A549 treated with Hydrocortisone at 1 μM for 4 hours (cell line): Measurements from ENCODE around the gene TREML1. TPM values are rescaled to one million over a fixed set of nuclear protein-coding genes. Genes with fewer than 3 reads are reported as not detected.

Experiments used
- total RNA-seq: library from RNA; stranded (reverse); fragments of 200-300 nt; extraction: Qiagen RNA extraction; gene quantifications from 5 replicates; pipeline ENCODE4 v1.2.3, GENCODE V29; 2022

TREML1 gene, protein sequence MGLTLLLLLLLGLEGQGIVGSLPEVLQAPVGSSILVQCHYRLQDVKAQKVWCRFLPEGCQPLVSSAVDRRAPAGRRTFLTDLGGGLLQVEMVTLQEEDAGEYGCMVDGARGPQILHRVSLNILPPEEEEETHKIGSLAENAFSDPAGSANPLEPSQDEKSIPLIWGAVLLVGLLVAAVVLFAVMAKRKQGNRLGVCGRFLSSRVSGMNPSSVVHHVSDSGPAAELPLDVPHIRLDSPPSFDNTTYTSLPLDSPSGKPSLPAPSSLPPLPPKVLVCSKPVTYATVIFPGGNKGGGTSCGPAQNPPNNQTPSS
- not detected in 5 replicates for total RNA-seq

GRCh38 chr6:41153992-41154625 is at the start of gene TREML1:
Gene TREML1 (minus strand): TSS chr6:41154347. CDS start chr6:41154288, 59 bp downstream.

GRCh38 chr6:41200901-41201763 is 47.0 kb upstream of the TREML1 start, which contains the start of gene TREML2:
Gene TREML2 (minus strand): TSS chr6:41201149. CDS start chr6:41201008, 141 bp downstream.

DNA sequence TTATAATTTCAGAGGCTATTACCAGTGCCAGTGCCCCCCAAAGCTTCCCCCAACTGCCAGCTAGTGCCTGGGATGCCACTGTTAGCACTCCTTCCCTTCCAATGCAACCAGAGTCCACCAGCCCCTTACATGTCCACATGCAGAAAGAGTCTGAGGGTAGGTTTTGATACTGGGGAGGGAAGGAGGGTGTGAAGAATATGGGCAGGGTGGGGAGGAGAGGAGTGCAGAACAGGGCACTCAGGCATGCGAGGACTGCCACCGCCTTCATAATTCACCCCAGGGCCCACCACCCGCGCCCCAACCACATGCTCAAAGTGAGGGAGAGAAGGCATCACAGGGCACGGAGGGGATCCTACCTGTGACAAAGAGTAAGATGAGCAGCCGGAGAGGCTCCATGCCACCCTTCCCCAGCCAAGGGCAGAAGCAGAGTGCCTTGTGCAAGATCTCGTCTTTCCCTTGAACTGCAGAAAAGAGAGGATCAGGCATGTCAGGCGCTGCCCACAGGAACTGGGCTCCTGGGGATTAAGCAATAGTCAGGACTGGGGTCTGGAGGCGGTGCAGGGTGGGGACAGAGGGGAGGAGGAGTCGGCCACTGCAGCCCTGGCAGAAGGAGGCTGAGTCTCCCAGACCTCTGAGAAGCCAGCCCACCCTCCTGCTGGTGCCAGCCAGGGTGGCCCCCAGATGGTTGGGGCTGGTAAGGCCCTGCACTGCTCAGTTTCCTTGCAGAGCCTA is 8.7 kb upstream of the TREML1 start, which contains the start of gene TREM2:
Gene TREM2 (minus strand): TSS at position 430 of the 732 bp plus-strand sequence. CDS start 34 bp downstream, at position 396.

Other genes starting within 250 kb of the TREML1 start
- gene UNC5CL, start 115.1 kb downstream of the TREML1 start, total RNA-seq = 0.49 to 0.76 TPM (median 0.52 TPM) in 5 replicates
- gene TSPO2, start 111.9 kb downstream of the TREML1 start, total RNA-seq = 0.15 TPM in 1 of 5 replicates, not detected in the others
- gene APOBEC2, start 101.1 kb downstream of the TREML1 start, total RNA-seq = not detected in 5 replicates
- 17.2 to 20.0 TPM (median 19.3 TPM) in 5 replicates for gene OARD1, start 82.0 kb downstream of the TREML1 start, total RNA-seq
- 10.7 to 16.5 TPM (median 13.1 TPM) in 5 replicates for gene NFYA, start 81.4 kb downstream of the TREML1 start, total RNA-seq
- gene TREM2, start 8.8 kb upstream of the TREML1 start, total RNA-seq = 0.10 to 0.13 TPM in 2 of 5 replicates, not detected in the others
- gene TREML2, start 46.8 kb upstream of the TREML1 start, total RNA-seq = not detected in 5 replicates
- not detected in 5 replicates for gene TREML4, start 74.0 kb upstream of the TREML1 start, total RNA-seq
- gene TREM1, start 132.3 kb upstream of the TREML1 start, total RNA-seq = 0.10 to 0.25 TPM (median 0.13 TPM) in 3 of 5 replicates, not detected in the others
- gene NCR2, start 181.3 kb upstream of the TREML1 start, total RNA-seq = not detected in 5 replicates